SJSA1 (cell line): ENCODE results near the gene SLC2A6. TPM values are rescaled to one million over a fixed set of nuclear protein-coding genes. Genes with fewer than 3 reads are reported as not detected.

ENCODE experiments used
- DNase-seq, 2 experiments: peaks; one replicate each; pipeline ENCODE4 v3.0.0-alpha.2; 2015 to 2020; ENCODE audit warnings: low spot score in 2 of 2, low read depth in 1 of 2
- H3K27ac ChIP-seq: fragments of 250-450 bp; sonication (Bioruptor Pico); 2 replicates; pipeline ENCODE4 v1.5.1; 2020; ENCODE audit warnings: mild to moderate bottlenecking, moderate library complexity
- H3K27me3 ChIP-seq: fragments of 250-450 bp; sonication (Bioruptor Pico); replicated peaks from 2 replicates; pipeline ENCODE4 v1.5.1; 2020; ENCODE audit warnings: mild to moderate bottlenecking, moderate library complexity
- H3K36me3 ChIP-seq: fragments of 250-450 bp; sonication (Bioruptor Pico); 2 replicates; pipeline ENCODE4 v1.5.1; 2020; ENCODE audit warnings: mild to moderate bottlenecking
- H3K4me1 ChIP-seq: fragments of 250-450 bp; sonication (Bioruptor Pico); replicated peaks from 2 replicates; pipeline ENCODE4 v1.6.1; 2021; ENCODE audit warnings: mild to moderate bottlenecking
- H3K4me3 ChIP-seq: fragments of 250-450 bp; sonication (Bioruptor Pico); 2 replicates; pipeline ENCODE4 v1.5.1; 2020; ENCODE audit warnings: mild to moderate bottlenecking
- H3K9me3 ChIP-seq: fragments of 250-450 bp; sonication (Bioruptor Pico); replicated peaks from 2 replicates; pipeline ENCODE4 v1.5.1; 2020; ENCODE audit warnings: mild to moderate bottlenecking
- total RNA-seq: library from RNA; depleted of rRNA; stranded (reverse); fragments of >200 nt; shearing (Covaris generic); gene quantifications from 2 replicates; pipeline ENCODE4 v1.2.3, GENCODE V29; 2014

SLC2A6 gene
- total RNA-seq, 1 experiment from 2014 or later = 22.6 TPM

GRCh38 chr9:133510926-133511505 lies 32.1 kb upstream of the SLC2A6 start:
- Histone ChIP-seq H3K27me3 (no peaks in the 10 kb centered on the region; the same call in 1 of the 2 replicates), H3K4me1 (peaks cover 23% of the 10 kb centered on the region), H3K36me3 (no peaks in the 10 kb centered on the region), H3K9me3 (no peaks in the 10 kb centered on the region), H3K27ac (no peak overlapping the region), H3K4me3 (no peak overlapping the region)
- no peak for DNase-seq

- DNase-seq = no peak
- Histone ChIP-seq H3K27ac (no peak overlapping the region), H3K36me3 (no peaks in the 10 kb centered on the region), H3K4me3 (no peak overlapping the region), H3K4me1 (peaks cover 25% of the 10 kb centered on the region), H3K27me3 (no peaks in the 10 kb centered on the region; the same call in 1 of the 2 replicates), H3K9me3 (no peaks in the 10 kb centered on the region)
Measured at GRCh38 chr9:133509179-133510083, 30.5 kb upstream of the SLC2A6 start.

GRCh38 chr9:133508046-133508445 lies 29.1 kb upstream of the SLC2A6 start:
- no peak for DNase-seq

GRCh38 chr9:133507246-133507965 lies 28.5 kb upstream of the SLC2A6 start:
- no peak for DNase-seq
- Histone ChIP-seq H3K4me1 (peaks cover 25% of the 10 kb centered on the region), H3K27ac (no peak overlapping the region)

More at GRCh38 chr9:133508046-133508445, 29.1 kb upstream of the SLC2A6 start:
- no peaks in the 10 kb centered on the region for H3K36me3 ChIP-seq
- no peaks in the 10 kb centered on the region for H3K9me3 ChIP-seq
- no peaks in the 10 kb centered on the region; the same call in 1 of the 2 replicates for H3K27me3 ChIP-seq
- no peak overlapping the region for H3K4me3 ChIP-seq
- no peak overlapping the region for H3K27ac ChIP-seq
- peaks cover 25% of the 10 kb centered on the region for H3K4me1 ChIP-seq

GRCh38 chr9:133506653-133507038 lies 27.7 kb upstream of the SLC2A6 start:
- peak; percentile 25 to 59 for DNase-seq
- H3K9me3 ChIP-seq = peaks cover 7% of the 10 kb centered on the region
- no peaks in the 10 kb centered on the region for H3K36me3 ChIP-seq
- H3K27ac ChIP-seq = no peak overlapping the region
- peaks cover 5% of the 10 kb centered on the region; the same call in 1 of the 2 replicates for H3K27me3 ChIP-seq
- no peak overlapping the region for H3K4me3 ChIP-seq
- H3K4me1 ChIP-seq = peaks cover 25% of the 10 kb centered on the region

More at GRCh38 chr9:133507246-133507965, 28.5 kb upstream of the SLC2A6 start:
- H3K9me3 ChIP-seq = peaks cover 3% of the 10 kb centered on the region; the same call in 1 of the 2 replicates
- peaks cover under 1% of the 10 kb centered on the region; the same call in 1 of the 2 replicates for H3K27me3 ChIP-seq
- H3K36me3 ChIP-seq = no peaks in the 10 kb centered on the region
- no peak overlapping the region for H3K4me3 ChIP-seq

- Histone ChIP-seq H3K4me1 (peaks cover 25% of the 10 kb centered on the region), H3K27me3 (peaks cover 5% of the 10 kb centered on the region; the same call in 1 of the 2 replicates), H3K27ac (no peak overlapping the region), H3K36me3 (no peaks in the 10 kb centered on the region), H3K9me3 (peaks cover 10% of the 10 kb centered on the region), H3K4me3 (no peak overlapping the region)
- no peak for DNase-seq
Measured at GRCh38 chr9:133505901-133506652, 27.2 kb upstream of the SLC2A6 start.

GRCh38 chr9:133505186-133505830 lies 26.4 kb upstream of the SLC2A6 start:
- Histone ChIP-seq H3K4me1 (peaks cover 25% of the 10 kb centered on the region), H3K27ac (no peak overlapping the region), H3K9me3 (peaks cover 14% of the 10 kb centered on the region), H3K27me3 (peaks cover 5% of the 10 kb centered on the region; the same call in 1 of the 2 replicates), H3K4me3 (no peak overlapping the region), H3K36me3 (no peaks in the 10 kb centered on the region)
- DNase-seq = no peak

- DNase-seq = no peak
- H3K27me3 ChIP-seq = peaks cover 5% of the 10 kb centered on the region; the same call in 1 of the 2 replicates
- H3K9me3 ChIP-seq = peaks cover 14% of the 10 kb centered on the region
- H3K36me3 ChIP-seq = no peaks in the 10 kb centered on the region
- H3K4me1 ChIP-seq = peaks cover 14% of the 10 kb centered on the region
- no peak overlapping the region for H3K4me3 ChIP-seq
- H3K27ac ChIP-seq = no peak overlapping the region
Measured at GRCh38 chr9:133502112-133502511, 23.2 kb upstream of the SLC2A6 start.

GRCh38 chr9:133499892-133500270 lies 21.0 kb upstream of the SLC2A6 start:
- H3K4me3 ChIP-seq = no peak overlapping the region
- peaks cover 5% of the 10 kb centered on the region; the same call in 1 of the 2 replicates for H3K27me3 ChIP-seq
- no peak overlapping the region for H3K27ac ChIP-seq
- no peaks in the 10 kb centered on the region for H3K36me3 ChIP-seq
- peaks cover 14% of the 10 kb centered on the region for H3K9me3 ChIP-seq
- H3K4me1 ChIP-seq = peaks cover 15% of the 10 kb centered on the region
- no peak for DNase-seq

GRCh38 chr9:133499132-133499891 lies 20.4 kb upstream of the SLC2A6 start:
- DNase-seq = no peak
- Histone ChIP-seq H3K4me1 (peaks cover 15% of the 10 kb centered on the region), H3K4me3 (no peak overlapping the region), H3K27ac (no peak overlapping the region), H3K9me3 (peaks cover 14% of the 10 kb centered on the region), H3K27me3 (peaks cover 5% of the 10 kb centered on the region; the same call in 1 of the 2 replicates), H3K36me3 (no peaks in the 10 kb centered on the region)

GRCh38 chr9:133496861-133497842 lies 18.3 kb upstream of the SLC2A6 start:
- DNase-seq = no peak
- H3K27ac ChIP-seq = no peak overlapping the region
- no peaks in the 10 kb centered on the region for H3K36me3 ChIP-seq
- H3K4me3 ChIP-seq = no peak overlapping the region
- H3K27me3 ChIP-seq = peaks cover 2% of the 10 kb centered on the region; the same call in 1 of the 2 replicates
- peaks cover 21% of the 10 kb centered on the region for H3K4me1 ChIP-seq
- H3K9me3 ChIP-seq = peaks cover 9% of the 10 kb centered on the region
